ENCODE data around the gene PPY.

DNA sequence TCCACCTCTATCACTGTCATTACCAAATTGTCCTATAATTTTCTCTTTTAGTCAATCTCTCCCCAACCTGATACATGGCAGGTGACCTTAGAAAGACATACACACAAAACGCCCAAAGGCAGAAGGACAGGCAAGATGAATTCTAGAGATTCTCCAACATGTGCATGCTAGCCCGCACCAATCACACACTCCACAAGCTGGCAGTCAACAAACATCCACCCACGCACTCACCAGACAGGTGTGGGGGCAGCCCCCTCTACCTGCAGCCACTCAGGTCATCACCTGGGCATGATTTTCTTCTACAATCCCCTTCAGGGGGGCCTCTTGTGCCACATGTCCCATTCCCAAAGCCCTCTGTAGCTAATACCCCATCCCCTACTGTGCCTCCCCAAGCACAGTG is 44.4 kb downstream of the PPY start:
- TF ChIP-seq CTCF (IDR thresholded peaks at IDR 0.05) (no peak), POLR2A (IDR thresholded peaks at IDR 0.05) (no peak)

All from heart left ventricle (tissue), 13 donors.